ENCODE measurements around the gene MPIG6B.

Gene MPIG6B

GRCh38 chr6:31681135-31681671 is 42.0 kb upstream of the MPIG6B start:
- H3K4me1 ChIP-seq, result peaks cover 0 to 23% (median 12%) of the 10 kb centered on the region in 4 donors
- TF ChIP-seq CTCF (IDR thresholded peaks at IDR 0.05), result peak in 1 of 2 experiments; percentile 11
- peak overlapping the region; percentile 49 to 64 for H3K4me3 ChIP-seq
- DNase-seq, result peak in 1 of 2 donors; percentile 76
- peaks cover 0 to 23% (median 3%) of the 10 kb centered on the region in 3 donors for H3K36me3 ChIP-seq
- intact Hi-C loops (cut with DNase I; ENCODE audit: low total_unique reads), result no loop called here
- H3K9me3 ChIP-seq, result no peaks in the 10 kb centered on the region
- no peaks in the 10 kb centered on the region for H3K27me3 ChIP-seq
- peak overlapping the region; percentile 62 to 65 for H3K27ac ChIP-seq

GRCh38 chr6:31683591-31683990 is 39.6 kb upstream of the MPIG6B start:
- Histone ChIP-seq H3K27ac (no peak overlapping the region), H3K4me3 (no peak overlapping the region), H3K9me3 (no peaks in the 10 kb centered on the region), H3K4me1 (peaks cover 0 to 23% (median 12%) of the 10 kb centered on the region in 4 donors), H3K27me3 (no peaks in the 10 kb centered on the region), H3K36me3 (peaks cover 20 to 46% (median 22%) of the 10 kb centered on the region in 3 donors)
- no peak for TF ChIP-seq CTCF (IDR thresholded peaks at IDR 0.05)
- no peak for DNase-seq
- intact Hi-C loops (cut with DNase I; ENCODE audit: low total_unique reads), result no loop called here

GRCh38 chr6:31686483-31686882 is 36.7 kb upstream of the MPIG6B start:
- H3K4me3 ChIP-seq, result no peak overlapping the region
- H3K27ac ChIP-seq, result no peak overlapping the region
- no peaks in the 10 kb centered on the region for H3K27me3 ChIP-seq
- intact Hi-C loops (cut with DNase I; ENCODE audit: low total_unique reads), result no loop called here
- DNase-seq, result no peak
- H3K36me3 ChIP-seq, result peaks cover 49 to 75% (median 50%) of the 10 kb centered on the region in 3 donors
- H3K4me1 ChIP-seq, result peaks cover 0 to 12% (median under 1%) of the 10 kb centered on the region in 4 donors
- H3K9me3 ChIP-seq, result no peaks in the 10 kb centered on the region
- TF ChIP-seq CTCF (IDR thresholded peaks at IDR 0.05), result no peak

- Histone ChIP-seq H3K4me1 (peaks cover 0 to 6% (median 0%) of the 10 kb centered on the region in 4 donors), H3K36me3 (peaks cover 53 to 83% (median 58%) of the 10 kb centered on the region in 3 donors), H3K27ac (no peak overlapping the region), H3K4me3 (no peak overlapping the region), H3K27me3 (no peaks in the 10 kb centered on the region), H3K9me3 (no peaks in the 10 kb centered on the region)
- intact Hi-C loops (cut with DNase I; ENCODE audit: low total_unique reads), result no loop called here
- no peak for TF ChIP-seq CTCF (IDR thresholded peaks at IDR 0.05)
- DNase-seq, result no peak
Measured at GRCh38 chr6:31687321-31687720, 35.9 kb upstream of the MPIG6B start.

GRCh38 chr6:31687860-31688693 is 35.1 kb upstream of the MPIG6B start:
- no peak for TF ChIP-seq CTCF (IDR thresholded peaks at IDR 0.05)
- peaks cover 53 to 90% (median 65%) of the 10 kb centered on the region in 3 donors for H3K36me3 ChIP-seq
- H3K4me3 ChIP-seq, result no peak overlapping the region
- no peaks in the 10 kb centered on the region for H3K9me3 ChIP-seq
- intact Hi-C loops (cut with DNase I; ENCODE audit: low total_unique reads), result no loop called here
- no peak overlapping the region for H3K27ac ChIP-seq
- no peaks in the 10 kb centered on the region for H3K27me3 ChIP-seq
- DNase-seq, result no peak
- peaks cover 0 to 2% (median 0%) of the 10 kb centered on the region in 4 donors for H3K4me1 ChIP-seq

Measured in tibial artery (tissue), 4 donors.